NCI-H446 treated with DMSO at 0.1 percent for 48 hours (cell line): ENCODE results near the gene MACC1.
"Not testable (repeated sequence)": the region's sequence is repeated elsewhere in the genome, so short reads cannot be mapped to it uniquely, and the experiment has no call there.

Source experiments
- DNase-seq: peaks from one replicate; lab custom pipeline; 2025; lab: John Stamatoyannopoulos, UW

MACC1 gene

GRCh38 chr7:20129920-20130319 is 87.3 kb downstream of the MACC1 start:
- no peak for DNase-seq

GRCh38 chr7:20128001-20128400 is 89.2 kb downstream of the MACC1 start:
- no peak for DNase-seq

GRCh38 chr7:20126060-20126459 is 91.1 kb downstream of the MACC1 start:
- DNase-seq = not testable (repeated sequence)

- DNase-seq = not testable (repeated sequence)
Observed at GRCh38 chr7:20124087-20124486, 93.1 kb downstream of the MACC1 start.

GRCh38 chr7:20122653-20123316 is 94.4 kb downstream of the MACC1 start:
- DNase-seq = not testable (repeated sequence)

GRCh38 chr7:20122073-20122472 is 95.1 kb downstream of the MACC1 start:
- no peak for DNase-seq

GRCh38 chr7:20121404-20121803 is 95.8 kb downstream of the MACC1 start:
- no peak for DNase-seq

GRCh38 chr7:20120611-20121168 is 96.5 kb downstream of the MACC1 start:
- DNase-seq = not testable (repeated sequence)

- no peak for DNase-seq
Observed at GRCh38 chr7:20116869-20117268, 100.3 kb downstream of the MACC1 start.

GRCh38 chr7:20114468-20114867 is 102.7 kb downstream of the MACC1 start:
- no peak for DNase-seq

GRCh38 chr7:20113427-20114027 is 103.7 kb downstream of the MACC1 start:
- DNase-seq = no peak

GRCh38 chr7:20112696-20113095 is 104.5 kb downstream of the MACC1 start:
- no peak for DNase-seq

- DNase-seq = no peak
Observed at GRCh38 chr7:20111821-20112542, 105.2 kb downstream of the MACC1 start.

- DNase-seq = peak; percentile 59
Observed at GRCh38 chr7:20107582-20107981, 109.6 kb downstream of the MACC1 start.

GRCh38 chr7:20104696-20105095 is 112.5 kb downstream of the MACC1 start:
- DNase-seq = no peak

GRCh38 chr7:20102982-20103381 is 114.2 kb downstream of the MACC1 start:
- no peak for DNase-seq

GRCh38 chr7:20095862-20096261 is 121.3 kb downstream of the MACC1 start:
- DNase-seq = no peak

GRCh38 chr7:20095436-20095835 is 121.7 kb downstream of the MACC1 start:
- no peak for DNase-seq

- DNase-seq = no peak
Observed at GRCh38 chr7:20089431-20089830, 127.8 kb downstream of the MACC1 start.

- DNase-seq = no peak
Observed at GRCh38 chr7:20085086-20085485, 132.1 kb downstream of the MACC1 start.
